Upper lobe of left lung (tissue), 6 donors: ENCODE data around the gene XPO6. TPM values are rescaled to one million over a fixed set of nuclear protein-coding genes. Genes with fewer than 3 reads are reported as not detected.
A peak's percentile ranks its signal among the peaks of the same experiment; 100 is the strongest.

ENCODE experiments used
- ATAC-seq, 2 donors: fragments of 200-7000 bp; cut with Tn5 transposase; one replicate each; pipeline ENCODE4 v1.9.1; 2022; ENCODE audit warnings: mild to moderate bottlenecking in 2 of 2, moderate library complexity in 2 of 2; ENCODE audit not compliant: low FRiP score in 2 of 2
- DNase-seq, 2 donors: peaks; one replicate each; pipeline ENCODE4 v3.0.0-alpha.2; 2019 to 2020
- H3K27ac ChIP-seq, 4 donors: fragments of 200-600 bp; sonication (generic); one replicate each; pipeline ENCODE4 v1.5.1; 2016 to 2019
- H3K27me3 ChIP-seq, 4 donors: fragments of 200-600 bp; sonication (generic); one replicate each; pipeline ENCODE4 v1.5.1; 2017 to 2019
- H3K36me3 ChIP-seq, 4 donors: fragments of 200-600 bp; sonication (generic); one replicate each; pipeline ENCODE4 v1.5.1; 2016 to 2019
- H3K4me1 ChIP-seq, 4 donors: fragments of 200-600 bp; sonication (generic); one replicate each; pipeline ENCODE4 v1.5.1; 2018 to 2019
- H3K4me3 ChIP-seq, 4 donors: fragments of 200-600 bp; sonication (generic); one replicate each; pipeline ENCODE4 v1.5.1; 2017 to 2019; ENCODE audit warnings: mild to moderate bottlenecking in 2 of 4, moderate library complexity in 1 of 4
- H3K9me3 ChIP-seq, 4 donors: fragments of 200-600 bp; sonication (generic); one replicate each; pipeline ENCODE4 v1.5.1; 2018 to 2019
- EP300 ChIP-seq, 4 donors: sonication (generic); formaldehyde crosslinking; IDR thresholded peaks; one replicate each; pipeline ENCODE4 v1.5.1; 2017; ENCODE audit warnings: antibody characterized with exemption in 4 of 4, control low read depth in 2 of 4
- POLR2A ChIP-seq, 4 donors: fragments of 450-650 bp; IDR thresholded peaks; one replicate each; pipeline ENCODE4 v1.5.1; 2016 to 2017; ENCODE audit warnings: antibody characterized with exemption in 4 of 4, mild to moderate bottlenecking in 2 of 4
- POLR2AphosphoS5 ChIP-seq, 2 donors: sonication (generic); formaldehyde crosslinking; IDR thresholded peaks; one replicate each; pipeline ENCODE4 v1.5.1; 2017; ENCODE audit warnings: antibody characterized with exemption in 2 of 2
- WGBS, 2 donors: methylation state at CpG; one replicate each; pipeline ENCODE4 v1.1.5; 2017 to 2018; 5-methylcytosine and 5-hydroxymethylcytosine counted together
- total RNA-seq, 6 donors: library from RNA; depleted of rRNA in 4 of 6; stranded (reverse); fragments of >200 nt in 4 of 6; gene quantifications; one replicate each; pipeline versions ENCODE4 v1.1.0 to v1.2.1, GENCODE V29; 2016 to 2021
- TF ChIP-seq, protein P1 (sequence below), 6 experiments: fragments of 450-650 bp in 4 of 6; fragments of 200-600 bp in 2 of 6; sonication (generic) in 2 of 6; IDR thresholded peaks; one replicate each; pipeline ENCODE4 v1.5.1; 2016 to 2019; ENCODE audit warnings: antibody characterized with exemption in 6 of 6
- donor health status: DM: no; HTN: no; CAD: no; lungs with moderate emphysema.
- donor health status: DM: no; HTN: yes; CAD: no; lungs with severe emphysema.

The XPO6 gene
- total RNA-seq, 6 donors from 2014 or later, result 95.5 to 256 (median 129) TPM

DNA sequence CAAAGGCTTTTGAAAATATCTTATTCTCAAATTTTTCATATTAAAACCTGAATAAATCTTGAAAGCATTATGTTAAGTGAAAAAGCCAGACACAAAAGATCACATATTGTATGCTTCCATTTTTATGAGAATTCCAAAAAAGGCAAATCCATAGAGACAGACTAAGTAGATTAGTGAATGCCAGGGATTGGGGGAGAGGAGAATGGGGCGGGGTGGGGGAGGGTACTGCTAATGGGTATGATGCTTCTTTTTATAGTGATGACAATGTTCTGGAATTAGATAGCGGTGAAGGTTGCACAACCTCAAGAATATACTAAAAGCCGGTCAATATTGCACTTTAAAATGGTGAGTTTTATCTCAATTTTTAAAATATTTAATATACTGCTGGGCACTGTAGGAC, 44.0 kb downstream of the XPO6 start:
- Histone ChIP-seq H3K27ac (peak overlapping the region in 1 of 4 donors; percentile 83), H3K27me3 (no peaks in the 10 kb centered on the region), H3K9me3 (no peaks in the 10 kb centered on the region), H3K4me1 (peaks cover 6 to 19% (median 10%) of the 10 kb centered on the region in 4 donors), H3K4me3 (no peak overlapping the region), H3K36me3 (peaks cover 11 to 62% (median 28%) of the 10 kb centered on the region in 4 donors)
- TF ChIP-seq, protein P1, sequence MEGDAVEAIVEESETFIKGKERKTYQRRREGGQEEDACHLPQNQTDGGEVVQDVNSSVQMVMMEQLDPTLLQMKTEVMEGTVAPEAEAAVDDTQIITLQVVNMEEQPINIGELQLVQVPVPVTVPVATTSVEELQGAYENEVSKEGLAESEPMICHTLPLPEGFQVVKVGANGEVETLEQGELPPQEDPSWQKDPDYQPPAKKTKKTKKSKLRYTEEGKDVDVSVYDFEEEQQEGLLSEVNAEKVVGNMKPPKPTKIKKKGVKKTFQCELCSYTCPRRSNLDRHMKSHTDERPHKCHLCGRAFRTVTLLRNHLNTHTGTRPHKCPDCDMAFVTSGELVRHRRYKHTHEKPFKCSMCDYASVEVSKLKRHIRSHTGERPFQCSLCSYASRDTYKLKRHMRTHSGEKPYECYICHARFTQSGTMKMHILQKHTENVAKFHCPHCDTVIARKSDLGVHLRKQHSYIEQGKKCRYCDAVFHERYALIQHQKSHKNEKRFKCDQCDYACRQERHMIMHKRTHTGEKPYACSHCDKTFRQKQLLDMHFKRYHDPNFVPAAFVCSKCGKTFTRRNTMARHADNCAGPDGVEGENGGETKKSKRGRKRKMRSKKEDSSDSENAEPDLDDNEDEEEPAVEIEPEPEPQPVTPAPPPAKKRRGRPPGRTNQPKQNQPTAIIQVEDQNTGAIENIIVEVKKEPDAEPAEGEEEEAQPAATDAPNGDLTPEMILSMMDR (IDR thresholded peaks at IDR 0.05), result no peak
- TF ChIP-seq POLR2A (IDR thresholded peaks at IDR 0.05), result no peak
- no peak for TF ChIP-seq POLR2AphosphoS5 (IDR thresholded peaks at IDR 0.05)
- TF ChIP-seq EP300 (IDR thresholded peaks at IDR 0.05), result no peak
- no peak for ATAC-seq
- DNase-seq, result no peak
- WGBS, 2 donors, result 83 to 92% methylated on average over 3 of the region's 3 CpGs

- no peak for ATAC-seq
- H3K36me3 ChIP-seq, result peaks cover 11 to 58% (median 28%) of the 10 kb centered on the region in 4 donors
- no peak overlapping the region for H3K4me3 ChIP-seq
- no peaks in the 10 kb centered on the region for H3K27me3 ChIP-seq
- peaks cover 6 to 21% (median 12%) of the 10 kb centered on the region in 4 donors for H3K4me1 ChIP-seq
- H3K27ac ChIP-seq, result peak overlapping the region in 2 of 4 donors; percentile 60 to 83
- no peaks in the 10 kb centered on the region for H3K9me3 ChIP-seq
- TF ChIP-seq POLR2AphosphoS5 (IDR thresholded peaks at IDR 0.05) (no peak), EP300 (IDR thresholded peaks at IDR 0.05) (no peak), POLR2A (IDR thresholded peaks at IDR 0.05) (no peak)
- TF ChIP-seq, protein P1 (IDR thresholded peaks at IDR 0.05), result no peak
- 95 to 98% methylated on average over 7 of the region's 7 CpGs for WGBS, 2 donors
- DNase-seq, result no peak
Observed at GRCh38 chr16:28167221-28167620, 44.5 kb downstream of the XPO6 start.

GRCh38 chr16:28166394-28167208, 45.2 kb downstream of the XPO6 start:
- H3K4me3 ChIP-seq, result no peak overlapping the region
- H3K4me1 ChIP-seq, result peaks cover 6 to 27% (median 13%) of the 10 kb centered on the region in 4 donors
- no peak for DNase-seq
- no peak for ATAC-seq
- 79 to 91% methylated on average over 5 of the region's 5 CpGs for WGBS, 2 donors
- no peaks in the 10 kb centered on the region for H3K27me3 ChIP-seq
- no peak for TF ChIP-seq EP300 (IDR thresholded peaks at IDR 0.05)
- TF ChIP-seq POLR2A (IDR thresholded peaks at IDR 0.05), result no peak
- TF ChIP-seq, protein P1 (IDR thresholded peaks at IDR 0.05), result no peak
- TF ChIP-seq POLR2AphosphoS5 (IDR thresholded peaks at IDR 0.05), result no peak
- H3K27ac ChIP-seq, result peak overlapping the region; percentile 60 to 83 (median 64)
- H3K9me3 ChIP-seq, result no peaks in the 10 kb centered on the region
- peaks cover 11 to 58% (median 28%) of the 10 kb centered on the region in 4 donors for H3K36me3 ChIP-seq

- Histone ChIP-seq H3K4me3 (no peak overlapping the region), H3K27ac (peak overlapping the region; percentile 29 to 83 (median 73)), H3K27me3 (no peaks in the 10 kb centered on the region), H3K9me3 (no peaks in the 10 kb centered on the region), H3K36me3 (peaks cover 11 to 58% (median 28%) of the 10 kb centered on the region in 4 donors), H3K4me1 (peaks cover 6 to 28% (median 16%) of the 10 kb centered on the region in 4 donors)
- TF ChIP-seq POLR2AphosphoS5 (IDR thresholded peaks at IDR 0.05) (peak in 1 of 2 donors; percentile 29), EP300 (IDR thresholded peaks at IDR 0.05) (no peak), POLR2A (IDR thresholded peaks at IDR 0.05) (no peak)
- TF ChIP-seq, protein P1 (IDR thresholded peaks at IDR 0.05), result no peak
- DNase-seq (no peak), ATAC-seq (peak in 1 of 2 donors; percentile 40)
- 37 to 67% methylated on average over 1 of the region's 1 CpG for WGBS, 2 donors
Observed at GRCh38 chr16:28165598-28165997, 46.2 kb downstream of the XPO6 start.
